Left colon (tissue), 2 donors: ENCODE data around the gene TNPO3. TPM values are rescaled to one million over a fixed set of nuclear protein-coding genes. Genes with fewer than 3 reads are reported as not detected.
A peak's percentile ranks its signal among the peaks of the same experiment; 100 is the strongest.

Experiments used
- ATAC-seq: fragments of 200-7000 bp; cut with Tn5 transposase; one replicate; pipeline ENCODE4 v1.9.1; 2020; ENCODE audit warnings: mild to moderate bottlenecking, moderate library complexity
- DNase-seq, 2 donors: peaks; one replicate each; pipeline ENCODE4 v3.0.0-alpha.2; 2020
- intact Hi-C, 2 donors: fragments of 100-400 bp; cut with DNase I in 1 of 2; cut with micrococcal nuclease in 1 of 2; formaldehyde crosslinking; loops; one replicate each; pipeline versions ENCODE4 v1.11.2 to v1.14.0; 2022; cut with DNase I, micrococcal nuclease
- total RNA-seq, 2 donors: library from RNA; stranded (reverse); fragmentation: NEBNext Ultra II Directional; extraction: Animal tissue kit (Norgen Biotek cat#: 25700); gene quantifications; one replicate each; pipeline ENCODE4 v1.2.1, GENCODE V29; 2021
- donor health status: DM: no; HTN: no; CAD: no.
- donor health status: DM: yes; HTN: yes; CAD: no.

The TNPO3 gene
- total RNA-seq, 2 donors from 2014 or later = 35.2 to 36.4 TPM

- intact Hi-C loops = no loop called here
- DNase-seq = no peak
- ATAC-seq = no peak
Measured at GRCh38 chr7:128932862-128933179, 122.1 kb downstream of the TNPO3 start.

GRCh38 chr7:128931965-128932861 is 122.7 kb downstream of the TNPO3 start:
- intact Hi-C loops = no loop called here
- ATAC-seq = no peak
- DNase-seq = peak in 1 of 2 donors; percentile 27

GRCh38 chr7:128931190-128931798 is 123.6 kb downstream of the TNPO3 start:
- DNase-seq = peak in 1 of 2 donors; percentile 10
- intact Hi-C loops = no loop called here
- ATAC-seq = no peak

- DNase-seq (peak in 1 of 2 donors; percentile 17), ATAC-seq (no peak)
- intact Hi-C loops = no loop called here
Measured at GRCh38 chr7:128928882-128929788, 125.8 kb downstream of the TNPO3 start.

- intact Hi-C loops = no loop called here
- DNase-seq (peak in 1 of 2 donors; percentile 14), ATAC-seq (no peak)
Measured at GRCh38 chr7:128928159-128928813, 126.6 kb downstream of the TNPO3 start.

GRCh38 chr7:128924707-128925588 is 130.0 kb downstream of the TNPO3 start:
- ATAC-seq (no peak), DNase-seq (no peak)
- intact Hi-C loops = no loop called here

- ATAC-seq (no peak), DNase-seq (no peak)
- intact Hi-C loops = no loop called here
Measured at GRCh38 chr7:128923411-128923800, 131.5 kb downstream of the TNPO3 start.

GRCh38 chr7:128922496-128923410 is 132.2 kb downstream of the TNPO3 start:
- no peak for ATAC-seq
- peak in 1 of 2 donors; percentile 0 for DNase-seq
- intact Hi-C loops = no loop called here

GRCh38 chr7:128921866-128922440 is 133.0 kb downstream of the TNPO3 start:
- ATAC-seq = no peak
- intact Hi-C loops = no loop called here
- DNase-seq = no peak

- no peak for ATAC-seq
- DNase-seq = no peak
- intact Hi-C loops = no loop called here
Measured at GRCh38 chr7:128920913-128921582, 133.9 kb downstream of the TNPO3 start.

GRCh38 chr7:128919881-128920799 is 134.8 kb downstream of the TNPO3 start:
- ATAC-seq = no peak
- intact Hi-C loops = no loop called here
- no peak for DNase-seq

GRCh38 chr7:128919241-128919640 is 135.7 kb downstream of the TNPO3 start:
- ATAC-seq = no peak
- intact Hi-C loops = no loop called here
- no peak for DNase-seq

GRCh38 chr7:128918016-128918665 is 136.8 kb downstream of the TNPO3 start:
- ATAC-seq = no peak
- intact Hi-C loops = no loop called here
- DNase-seq = no peak

- intact Hi-C loops = no loop called here
- no peak for ATAC-seq
- no peak for DNase-seq
Measured at GRCh38 chr7:128917122-128917521, 137.8 kb downstream of the TNPO3 start.

GRCh38 chr7:128916643-128916915 is 138.3 kb downstream of the TNPO3 start:
- DNase-seq (no peak), ATAC-seq (no peak)
- intact Hi-C loops = no loop called here
